Astrocyte (in vitro differentiated cells and primary cell): ENCODE measurements around the gene SELENOF.

Source experiments
- EZH2 ChIP-seq: IDR thresholded peaks from 2 replicates; pipeline ENCODE4 v1.6.1; 2012; ENCODE audit warnings: mild to moderate bottlenecking, low read length, inconsistent platforms; ENCODE audit not compliant: insufficient read depth
- TF ChIP-seq, protein P1 (sequence below): IDR thresholded peaks from 2 replicates; pipeline ENCODE4 v1.5.1; 2011; ENCODE audit warnings: low read depth, mild to moderate bottlenecking, inconsistent platforms, low read length, moderate library complexity; ENCODE audit not compliant: insufficient read depth

DNA sequence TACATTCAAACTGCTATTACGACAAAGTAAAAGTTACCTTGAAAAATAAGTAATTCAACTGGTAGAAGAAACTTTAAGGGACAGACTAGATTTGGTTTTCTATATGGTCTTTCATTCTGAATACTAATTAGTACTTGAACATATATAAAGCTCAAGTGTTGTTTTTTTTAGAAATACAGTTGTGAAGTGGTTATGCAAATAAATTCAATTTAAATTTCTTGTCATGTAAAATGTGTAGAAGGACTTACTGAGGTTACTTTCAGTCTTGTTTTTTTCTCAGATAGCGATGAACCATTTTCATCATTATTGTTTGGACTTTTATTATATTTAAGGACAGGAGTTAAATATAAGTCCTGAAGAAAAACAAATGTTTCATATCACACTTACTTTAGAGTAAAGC lies 24.9 kb upstream of the SELENOF start:
- TF ChIP-seq, protein P1, sequence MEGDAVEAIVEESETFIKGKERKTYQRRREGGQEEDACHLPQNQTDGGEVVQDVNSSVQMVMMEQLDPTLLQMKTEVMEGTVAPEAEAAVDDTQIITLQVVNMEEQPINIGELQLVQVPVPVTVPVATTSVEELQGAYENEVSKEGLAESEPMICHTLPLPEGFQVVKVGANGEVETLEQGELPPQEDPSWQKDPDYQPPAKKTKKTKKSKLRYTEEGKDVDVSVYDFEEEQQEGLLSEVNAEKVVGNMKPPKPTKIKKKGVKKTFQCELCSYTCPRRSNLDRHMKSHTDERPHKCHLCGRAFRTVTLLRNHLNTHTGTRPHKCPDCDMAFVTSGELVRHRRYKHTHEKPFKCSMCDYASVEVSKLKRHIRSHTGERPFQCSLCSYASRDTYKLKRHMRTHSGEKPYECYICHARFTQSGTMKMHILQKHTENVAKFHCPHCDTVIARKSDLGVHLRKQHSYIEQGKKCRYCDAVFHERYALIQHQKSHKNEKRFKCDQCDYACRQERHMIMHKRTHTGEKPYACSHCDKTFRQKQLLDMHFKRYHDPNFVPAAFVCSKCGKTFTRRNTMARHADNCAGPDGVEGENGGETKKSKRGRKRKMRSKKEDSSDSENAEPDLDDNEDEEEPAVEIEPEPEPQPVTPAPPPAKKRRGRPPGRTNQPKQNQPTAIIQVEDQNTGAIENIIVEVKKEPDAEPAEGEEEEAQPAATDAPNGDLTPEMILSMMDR = no peak
- TF ChIP-seq EZH2 = no peak
